SW 1271 (cell line): ENCODE measurements around the gene TMPRSS15.

ENCODE experiments used
- DNase-seq, 2 experiments: peaks; one replicate each; lab custom pipeline; 2025; lab: John Stamatoyannopoulos, UW

Gene TMPRSS15

GRCh38 chr21:18244671-18245463 is 158.7 kb downstream of the TMPRSS15 start, which contains the start of gene CHODL:
CHODL (plus strand) TSS chr21:18244833; CDS start chr21:18245224, 391 bp downstream.
- no peak for DNase-seq

GRCh38 chr21:18235545-18235944 is 168.0 kb downstream of the TMPRSS15 start:
- DNase-seq: no peak

GRCh38 chr21:18228060-18228739 is 175.4 kb downstream of the TMPRSS15 start:
- DNase-seq: no peak

GRCh38 chr21:18222346-18222745 is 181.2 kb downstream of the TMPRSS15 start:
- DNase-seq: no peak

- no peak for DNase-seq
Measured at GRCh38 chr21:18220498-18220897, 183.1 kb downstream of the TMPRSS15 start.
